Caco-2 (cell line): Measurements from ENCODE around the gene F13A1. TPM values are rescaled to one million over a fixed set of nuclear protein-coding genes. Genes with fewer than 3 reads are reported as not detected.

ENCODE experiments used
- BruUV-seq: library from RNA; stranded (reverse); fragments of 400-500 nt; replicated peaks from 2 replicates; lab custom pipeline; 2021; lab: Mats Ljungman, UMichigan
- CTCF ChIA-PET: fragments of 300-600 bp; sonication (Branson Sonifier 250); formaldehyde crosslinking; loops from one replicate; lab custom pipeline; 2022; ENCODE audit warnings: antibody characterized with exemption; lab: Charles Lee
- POLR2A ChIA-PET: fragments of 300-600 bp; sonication (Branson Sonifier 250); formaldehyde crosslinking; loops from one replicate; lab custom pipeline; 2022; ENCODE audit warnings: antibody characterized with exemption; lab: Charles Lee
- DNase-seq, 2 experiments: peaks; one replicate each; pipeline versions ENCODE4 v3.0.0 to v3.0.0-alpha.2; 2020 to 2022
- H3K27me3 ChIP-seq: replicated peaks from 2 replicates; pipeline ENCODE4 v1.6.0; 2011; ENCODE audit warnings: low read length; ENCODE audit not compliant: control insufficient read depth, insufficient read depth
- H3K36me3 ChIP-seq: 2 replicates; pipeline ENCODE4 v1.5.1; 2011; ENCODE audit warnings: low read length; ENCODE audit not compliant: control insufficient read depth, insufficient read depth
- H3K4me1 ChIP-seq: fragments of 250-450 bp; sonication (Bioruptor Pico); 2 replicates; pipeline ENCODE4 v1.5.1; 2020; ENCODE audit warnings: mild to moderate bottlenecking
- H3K4me3 ChIP-seq: 2 replicates; pipeline ENCODE4 v1.5.1; 2011; ENCODE audit warnings: low read depth, mild to moderate bottlenecking, control low read depth, low read length
- H3K9me3 ChIP-seq: fragments of 250-450 bp; sonication (Bioruptor Pico); 2 replicates; pipeline ENCODE4 v1.5.1; 2020; ENCODE audit warnings: mild to moderate bottlenecking, moderate library complexity
- H3K27ac Mint-ChIP-seq: one replicate; pipeline ENCODE4 v1.8.0; 2022; ENCODE audit warnings: mixed read lengths; ENCODE audit not compliant: unreplicated experiment
- H3K27me3 Mint-ChIP-seq: one replicate; pipeline ENCODE4 v1.8.0; 2022; ENCODE audit warnings: mixed read lengths; ENCODE audit not compliant: insufficient read depth, unreplicated experiment
- H3K36me3 Mint-ChIP-seq: one replicate; pipeline ENCODE4 v1.8.0; 2022; ENCODE audit warnings: mild to moderate bottlenecking, mixed read lengths; ENCODE audit not compliant: insufficient read depth, unreplicated experiment
- H3K4me1 Mint-ChIP-seq: one replicate; pipeline ENCODE4 v1.8.0; 2022; ENCODE audit warnings: low read depth, mixed read lengths; ENCODE audit not compliant: unreplicated experiment
- H3K4me3 Mint-ChIP-seq: one replicate; pipeline ENCODE4 v1.8.0; 2022; ENCODE audit warnings: mild to moderate bottlenecking, moderate library complexity, mixed read lengths; ENCODE audit not compliant: unreplicated experiment
- H3K9me3 Mint-ChIP-seq: one replicate; pipeline ENCODE4 v1.8.0; 2022; ENCODE audit warnings: mixed read lengths; ENCODE audit not compliant: unreplicated experiment
- intact Hi-C: fragments of 100-400 bp; cut with micrococcal nuclease; formaldehyde crosslinking; loops from one replicate; pipeline ENCODE4 v1.10.0; 2022; ENCODE audit not compliant: unreplicated experiment
- total RNA-seq: library from RNA; stranded (reverse); gene quantifications from 2 replicates; pipeline ENCODE4 v1.2.3, GENCODE V29; 2022
- TF ChIP-seq, protein P1 (sequence below), 2 experiments: fragments of 200-600 bp in 1 of 2; IDR thresholded peaks; 1 replicate in 1 of 2; 2 replicates in 1 of 2; pipeline versions ENCODE4 v1.5.1 to v1.8.0; 2011 to 2022; ENCODE audit warnings: antibody characterized with exemption in 1 of 2, control low read depth in 1 of 2, inconsistent platforms in 1 of 2, low read depth in 1 of 2, low read length in 1 of 2, mild to moderate bottlenecking in 1 of 2, moderate library complexity in 1 of 2; ENCODE audit not compliant: insufficient read depth in 1 of 2, severe bottlenecking in 1 of 2, unreplicated experiment in 1 of 2

Gene F13A1
- total RNA-seq, 1 experiment from 2014 or later: not detected

DNA sequence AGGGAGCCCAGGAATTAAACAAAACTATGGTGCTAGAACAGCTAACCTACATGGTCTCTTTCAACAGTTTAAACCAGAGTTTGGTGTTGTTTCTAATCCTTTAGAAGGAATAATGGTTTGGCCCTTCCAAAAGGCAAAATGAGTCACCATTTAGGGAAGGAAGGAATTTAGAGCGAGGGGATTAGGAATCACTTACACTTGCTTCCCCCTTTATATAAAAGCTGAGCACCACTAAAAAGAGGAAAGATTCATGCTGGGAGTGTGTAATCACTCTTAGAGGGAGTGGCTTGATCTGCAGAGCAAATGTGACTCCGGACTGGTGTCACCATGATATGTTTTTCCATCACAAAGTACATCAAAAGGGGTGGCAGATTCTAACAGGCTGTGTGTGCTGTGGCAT is 63.6 kb downstream of the F13A1 start:
- BruUV-seq: no TSS peak

DNA sequence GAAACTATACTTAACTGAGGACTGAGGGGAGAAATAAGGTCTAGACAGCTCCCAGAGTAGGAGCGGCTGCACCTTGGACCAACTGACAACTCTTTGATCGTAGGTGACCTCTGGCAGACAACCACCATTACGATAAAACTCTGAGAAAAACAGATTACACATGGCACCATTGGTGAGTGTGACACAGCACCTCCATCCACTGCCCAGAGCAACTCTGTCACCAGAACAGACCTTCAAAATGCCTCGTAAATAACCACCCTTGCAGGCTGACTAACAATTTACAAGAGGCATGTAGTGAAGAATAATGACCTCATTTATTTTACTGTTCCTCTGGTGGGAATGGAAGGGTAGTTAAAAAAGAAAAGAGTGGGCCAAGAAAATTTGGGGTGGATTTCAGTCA is 64.2 kb downstream of the F13A1 start:
- no peaks in the 10 kb centered on the region for H3K4me1 Mint-ChIP-seq
- peaks cover 15% of the 10 kb centered on the region for H3K27me3 Mint-ChIP-seq
- Histone ChIP-seq H3K4me1 (no peaks in the 10 kb centered on the region), H3K9me3 (no peaks in the 10 kb centered on the region), H3K27me3 (no peaks in the 10 kb centered on the region; the same call in none of the 2 replicates), H3K36me3 (no peaks in the 10 kb centered on the region), H3K4me3 (no peak overlapping the region)
- ChIA-PET POLR2A (no interaction called here), CTCF (no interaction called here)
- H3K36me3 Mint-ChIP-seq: no peaks in the 10 kb centered on the region
- no peak for DNase-seq
- no TSS peak for BruUV-seq
- no peak overlapping the region for H3K27ac Mint-ChIP-seq
- TF ChIP-seq, protein P1, sequence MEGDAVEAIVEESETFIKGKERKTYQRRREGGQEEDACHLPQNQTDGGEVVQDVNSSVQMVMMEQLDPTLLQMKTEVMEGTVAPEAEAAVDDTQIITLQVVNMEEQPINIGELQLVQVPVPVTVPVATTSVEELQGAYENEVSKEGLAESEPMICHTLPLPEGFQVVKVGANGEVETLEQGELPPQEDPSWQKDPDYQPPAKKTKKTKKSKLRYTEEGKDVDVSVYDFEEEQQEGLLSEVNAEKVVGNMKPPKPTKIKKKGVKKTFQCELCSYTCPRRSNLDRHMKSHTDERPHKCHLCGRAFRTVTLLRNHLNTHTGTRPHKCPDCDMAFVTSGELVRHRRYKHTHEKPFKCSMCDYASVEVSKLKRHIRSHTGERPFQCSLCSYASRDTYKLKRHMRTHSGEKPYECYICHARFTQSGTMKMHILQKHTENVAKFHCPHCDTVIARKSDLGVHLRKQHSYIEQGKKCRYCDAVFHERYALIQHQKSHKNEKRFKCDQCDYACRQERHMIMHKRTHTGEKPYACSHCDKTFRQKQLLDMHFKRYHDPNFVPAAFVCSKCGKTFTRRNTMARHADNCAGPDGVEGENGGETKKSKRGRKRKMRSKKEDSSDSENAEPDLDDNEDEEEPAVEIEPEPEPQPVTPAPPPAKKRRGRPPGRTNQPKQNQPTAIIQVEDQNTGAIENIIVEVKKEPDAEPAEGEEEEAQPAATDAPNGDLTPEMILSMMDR (IDR thresholded peaks at IDR 0.05; ENCODE audit: insufficient read depth in 1 of 2, low read depth in 1 of 2, low read length in 1 of 2, severe bottlenecking in 1 of 2, unreplicated experiment in 1 of 2): no peak
- no peaks in the 10 kb centered on the region for H3K9me3 Mint-ChIP-seq
- H3K4me3 Mint-ChIP-seq: no peak overlapping the region
- intact Hi-C loops: no loop called here

More for the DNA sequence above, 63.6 kb downstream of the F13A1 start:
- H3K4me3 ChIP-seq: no peak overlapping the region
- Mint-ChIP-seq H3K9me3 (no peaks in the 10 kb centered on the region), H3K27ac (no peak overlapping the region), H3K4me3 (no peak overlapping the region), H3K36me3 (no peaks in the 10 kb centered on the region), H3K4me1 (no peaks in the 10 kb centered on the region), H3K27me3 (peaks cover 12% of the 10 kb centered on the region)
- TF ChIP-seq, protein P1 (IDR thresholded peaks at IDR 0.05; ENCODE audit: insufficient read depth in 1 of 2, low read depth in 1 of 2, low read length in 1 of 2, severe bottlenecking in 1 of 2, unreplicated experiment in 1 of 2): no peak
- ChIA-PET CTCF (no interaction called here), POLR2A (no interaction called here)
- H3K27me3 ChIP-seq: no peaks in the 10 kb centered on the region; the same call in none of the 2 replicates
- intact Hi-C loops: no loop called here
- H3K4me1 ChIP-seq: no peaks in the 10 kb centered on the region
- DNase-seq: no peak
- H3K36me3 ChIP-seq: no peaks in the 10 kb centered on the region
- no peaks in the 10 kb centered on the region for H3K9me3 ChIP-seq

DNA sequence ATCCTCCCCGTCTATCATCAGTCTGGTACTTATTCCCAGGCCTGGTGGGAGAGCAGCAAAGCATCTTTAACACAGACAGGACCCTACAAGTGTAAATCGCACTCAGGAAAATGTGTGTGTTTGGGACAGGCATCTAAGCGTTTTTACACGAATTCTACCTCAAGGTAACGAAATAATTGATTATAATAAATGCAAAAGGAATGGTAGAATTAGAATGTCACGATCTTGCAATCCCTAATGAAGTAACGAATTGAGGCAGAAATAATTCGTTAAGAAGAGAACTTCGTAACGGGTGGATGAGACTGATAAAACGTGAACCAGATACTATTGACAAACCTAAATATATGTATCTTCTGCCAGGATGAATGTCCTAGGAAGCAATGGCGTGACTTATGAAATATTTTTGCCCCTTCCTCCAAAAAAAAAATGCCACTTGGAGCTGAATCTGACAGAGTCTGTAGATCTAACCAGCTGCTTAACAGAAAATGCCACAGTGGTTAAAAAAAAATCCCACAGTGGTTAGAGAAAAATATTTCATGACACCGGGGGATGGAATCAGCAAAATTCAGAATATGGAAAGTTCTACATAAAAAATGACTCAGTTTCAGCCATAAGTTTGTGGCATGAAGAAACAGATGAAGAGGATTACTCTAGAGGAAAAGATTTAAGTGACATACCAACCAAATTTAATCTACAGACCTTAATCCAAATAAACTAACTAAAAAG is 68.7 kb downstream of the F13A1 start:
- no peaks in the 10 kb centered on the region for H3K4me1 Mint-ChIP-seq
- H3K9me3 Mint-ChIP-seq: no peaks in the 10 kb centered on the region
- DNase-seq: no peak
- ChIA-PET POLR2A (no interaction called here), CTCF (no interaction called here)
- no peaks in the 10 kb centered on the region for H3K36me3 Mint-ChIP-seq
- BruUV-seq: no TSS peak
- no peaks in the 10 kb centered on the region for H3K9me3 ChIP-seq
- no peak overlapping the region for H3K27ac Mint-ChIP-seq
- peaks cover 15% of the 10 kb centered on the region for H3K27me3 Mint-ChIP-seq
- H3K27me3 ChIP-seq: no peaks in the 10 kb centered on the region; the same call in none of the 2 replicates
- H3K4me3 Mint-ChIP-seq: no peak overlapping the region
- intact Hi-C loops: no loop called here
- no peak overlapping the region for H3K4me3 ChIP-seq
- TF ChIP-seq, protein P1 (IDR thresholded peaks at IDR 0.05; ENCODE audit: insufficient read depth in 1 of 2, low read depth in 1 of 2, low read length in 1 of 2, severe bottlenecking in 1 of 2, unreplicated experiment in 1 of 2): no peak
- H3K36me3 ChIP-seq: no peaks in the 10 kb centered on the region
- H3K4me1 ChIP-seq: no peaks in the 10 kb centered on the region
